ENCODE measurements around the gene CGN. TPM values are rescaled to one million over a fixed set of nuclear protein-coding genes. Genes with fewer than 3 reads are reported as not detected.

The CGN gene
- total RNA-seq, 4 donors from 2014 or later: 0.34 to 0.78 TPM; not detected in 2

DNA sequence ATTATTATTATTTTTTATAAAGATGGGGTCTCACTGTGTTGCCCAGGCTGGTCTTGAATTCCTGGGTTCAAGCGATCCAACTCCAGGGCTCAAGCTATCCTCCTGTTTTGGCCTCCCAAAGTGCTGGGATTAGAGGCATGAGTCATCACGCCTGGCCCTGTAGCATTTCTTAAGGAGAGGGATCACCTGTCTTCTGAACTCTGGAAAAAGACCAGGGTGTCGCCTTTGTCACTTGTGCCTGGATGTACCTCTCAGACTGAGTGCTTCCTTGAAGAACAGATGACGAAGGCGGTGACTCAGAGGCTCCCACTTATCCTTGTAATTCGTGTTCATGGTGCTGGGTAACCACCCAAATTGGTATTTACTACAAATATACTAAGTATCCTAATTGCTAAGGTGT, 2.4 kb upstream of the CGN start:
- H3K36me3 ChIP-seq: no peaks in the 10 kb centered on the region
- no peak for ATAC-seq

DNA sequence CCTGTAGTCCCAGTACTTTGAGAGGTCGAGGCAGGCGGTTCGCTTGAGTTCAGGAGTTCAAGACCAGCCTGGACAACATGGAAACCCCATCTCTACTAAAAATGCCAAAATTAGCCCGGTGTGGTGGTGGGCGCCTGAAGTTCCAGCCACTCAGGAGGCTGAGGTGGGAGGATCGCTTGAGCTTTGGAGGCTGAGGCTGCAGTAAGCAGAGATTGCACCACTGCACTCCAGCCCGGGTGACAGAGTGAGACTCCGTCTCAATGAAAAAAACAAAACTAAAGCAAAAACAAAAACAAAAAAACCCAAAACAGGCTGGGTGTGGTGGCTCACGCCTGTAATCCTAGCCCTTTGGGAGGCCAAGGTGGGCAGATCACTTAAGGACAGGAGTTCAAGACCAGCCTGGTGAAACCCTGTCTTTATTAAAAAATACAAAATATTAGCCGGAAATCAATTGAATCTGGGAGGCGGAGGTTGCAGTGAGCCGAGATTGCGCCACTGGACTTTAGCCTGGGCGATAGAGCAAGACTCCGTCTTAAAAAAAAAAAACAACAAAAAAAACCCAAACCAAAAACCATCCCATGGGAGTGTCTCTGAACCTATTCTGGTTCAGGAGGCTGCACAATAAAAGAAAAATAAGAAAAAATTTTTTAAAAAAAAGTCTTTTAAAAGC, 1.7 kb upstream of the CGN start:
- intact Hi-C loops (cut with DNase I; ENCODE audit: low total_unique reads) (loop anchor here (5.0 kb wide), 1 partner anchor 67 kb away; no protein-coding TSS in a partner anchor), in situ Hi-C loops (cut with MboI; ENCODE audit: low sequenced_read_pairs in 4 of 4) (no loop called here)
- H3K27ac ChIP-seq: no peak overlapping the region
- DNase-seq (no peak), ATAC-seq (no peak)
- H3K36me3 ChIP-seq: no peaks in the 10 kb centered on the region
- TF ChIP-seq POLR2A (IDR thresholded peaks at IDR 0.05) (no peak), CTCF (IDR thresholded peaks at IDR 0.05 in 4 of 5, conservative IDR thresholded peaks at IDR 0.05 in 1 of 5) (no peak)
- H3K4me1 ChIP-seq: peaks cover 8 to 13% of the 10 kb centered on the region in 2 donors
- H3K9me3 ChIP-seq: no peaks in the 10 kb centered on the region
- H3K27me3 ChIP-seq: peaks cover 11 to 27% (median 16%) of the 10 kb centered on the region in 3 donors
- H3K4me3 ChIP-seq: no peak overlapping the region

More for the DNA sequence above, 2.4 kb upstream of the CGN start:
- Histone ChIP-seq H3K27ac (no peak overlapping the region), H3K4me1 (peaks cover 8 to 13% of the 10 kb centered on the region in 2 donors), H3K27me3 (peaks cover 11 to 23% (median 16%) of the 10 kb centered on the region in 3 donors), H3K9me3 (no peaks in the 10 kb centered on the region), H3K4me3 (no peak overlapping the region)
- intact Hi-C loops (cut with DNase I; ENCODE audit: low total_unique reads): no loop called here
- TF ChIP-seq CTCF (IDR thresholded peaks at IDR 0.05 in 4 of 5, conservative IDR thresholded peaks at IDR 0.05 in 1 of 5) (no peak), POLR2A (IDR thresholded peaks at IDR 0.05) (no peak)
- DNase-seq: peak in 1 of 2 donors; percentile 15
- in situ Hi-C loops (cut with MboI; ENCODE audit: low sequenced_read_pairs in 4 of 4): no loop called here

DNA sequence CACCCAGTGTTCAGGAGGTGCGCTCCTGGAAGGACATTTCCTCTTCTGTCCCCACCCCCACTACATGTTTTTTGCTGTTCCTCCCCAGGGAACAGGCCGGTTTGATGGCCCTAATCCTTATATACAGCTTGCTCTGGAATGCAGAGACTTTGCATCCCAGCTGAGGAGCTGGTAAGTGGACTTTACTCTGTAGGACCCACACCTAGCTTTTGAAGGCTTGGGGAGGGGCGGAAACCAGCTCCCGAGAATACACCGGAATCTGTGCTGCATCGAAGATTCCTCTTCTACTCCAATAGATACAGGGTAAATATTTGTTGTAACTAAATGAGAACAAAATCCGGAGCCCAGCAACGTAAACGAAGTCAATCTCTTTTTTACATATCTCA, 1.2 kb upstream of the CGN start:
- peaks cover 11 to 32% (median 16%) of the 10 kb centered on the region in 3 donors for H3K27me3 ChIP-seq
- ATAC-seq: no peak
- H3K4me3 ChIP-seq: no peak overlapping the region
- no peak overlapping the region for H3K27ac ChIP-seq
- in situ Hi-C loops (cut with MboI; ENCODE audit: low sequenced_read_pairs in 4 of 4): no loop called here
- H3K4me1 ChIP-seq: peaks cover 8 to 13% of the 10 kb centered on the region in 2 donors
- intact Hi-C loops (cut with DNase I; ENCODE audit: low total_unique reads): loop anchor here (5.0 kb wide), 1 partner anchor 68 kb away; no protein-coding TSS in a partner anchor
- H3K9me3 ChIP-seq: no peaks in the 10 kb centered on the region
- DNase-seq: no peak
- no peaks in the 10 kb centered on the region for H3K36me3 ChIP-seq
- no peak for TF ChIP-seq CTCF (IDR thresholded peaks at IDR 0.05 in 4 of 5, conservative IDR thresholded peaks at IDR 0.05 in 1 of 5)
- no peak for TF ChIP-seq POLR2A (IDR thresholded peaks at IDR 0.05)

DNA sequence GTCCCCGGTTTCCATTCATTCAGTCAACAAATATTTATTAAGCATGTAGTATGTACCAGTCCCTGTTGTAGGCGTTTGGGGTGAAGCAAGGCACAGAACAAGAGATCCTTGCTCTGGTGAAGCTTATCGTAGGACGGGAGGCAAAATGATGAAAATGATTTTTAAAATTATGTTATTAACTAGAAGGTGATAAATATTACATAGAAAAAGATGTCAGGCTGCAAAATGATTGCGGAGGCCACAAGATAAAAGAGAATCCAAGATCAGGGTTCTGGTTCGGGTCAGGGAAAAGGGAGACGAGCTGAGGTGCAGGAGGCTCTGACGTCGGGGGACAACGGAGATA, 602 bp upstream of the CGN start:
- no peak overlapping the region for H3K27ac ChIP-seq
- no peak for ATAC-seq
- peak overlapping the region; percentile 60 to 80 (median 63) for H3K4me3 ChIP-seq
- in situ Hi-C loops (cut with MboI; ENCODE audit: low sequenced_read_pairs in 4 of 4) (no loop called here), intact Hi-C loops (cut with DNase I; ENCODE audit: low total_unique reads) (loop anchor here (5.0 kb wide), 1 partner anchor 68 kb away; no protein-coding TSS in a partner anchor)
- H3K36me3 ChIP-seq: no peaks in the 10 kb centered on the region
- TF ChIP-seq CTCF (IDR thresholded peaks at IDR 0.05 in 4 of 5, conservative IDR thresholded peaks at IDR 0.05 in 1 of 5) (no peak), POLR2A (IDR thresholded peaks at IDR 0.05) (no peak)
- peaks cover 11 to 32% (median 16%) of the 10 kb centered on the region in 3 donors for H3K27me3 ChIP-seq
- peaks cover 8 to 13% of the 10 kb centered on the region in 2 donors for H3K4me1 ChIP-seq
- DNase-seq: no peak
- H3K9me3 ChIP-seq: no peaks in the 10 kb centered on the region
